HG03442 (cell line): Measurements from ENCODE around the gene ADCY5.

ENCODE experiments used
- ATAC-seq: cut with Tn5 transposase; IDR thresholded peaks from one replicate; pipeline ENCODE4 v1.9.1; 2021; ENCODE audit warnings: mild to moderate bottlenecking, moderate library complexity; ENCODE audit not compliant: unreplicated experiment

Gene ADCY5

DNA sequence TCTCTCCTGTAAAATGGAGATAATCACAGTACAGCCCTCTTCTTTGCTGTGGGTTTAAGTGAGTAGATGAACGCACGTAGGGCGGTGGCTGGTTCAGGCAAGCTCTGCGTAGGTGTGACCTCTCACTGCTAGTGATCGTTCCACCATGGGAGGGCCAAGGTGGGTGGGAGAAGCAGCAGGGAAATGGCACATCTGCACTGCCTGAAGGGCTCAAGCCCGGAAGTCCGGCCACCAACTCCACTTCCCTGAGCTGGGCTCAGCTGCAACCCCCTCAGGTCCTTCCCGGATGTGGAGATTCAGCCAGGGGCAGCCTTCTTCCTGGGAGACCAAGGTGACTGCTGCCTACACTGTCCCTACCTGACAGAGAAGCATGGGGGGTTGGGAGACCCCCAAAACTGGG lies 102.9 kb downstream of the ADCY5 start:
- no peak for ATAC-seq

DNA sequence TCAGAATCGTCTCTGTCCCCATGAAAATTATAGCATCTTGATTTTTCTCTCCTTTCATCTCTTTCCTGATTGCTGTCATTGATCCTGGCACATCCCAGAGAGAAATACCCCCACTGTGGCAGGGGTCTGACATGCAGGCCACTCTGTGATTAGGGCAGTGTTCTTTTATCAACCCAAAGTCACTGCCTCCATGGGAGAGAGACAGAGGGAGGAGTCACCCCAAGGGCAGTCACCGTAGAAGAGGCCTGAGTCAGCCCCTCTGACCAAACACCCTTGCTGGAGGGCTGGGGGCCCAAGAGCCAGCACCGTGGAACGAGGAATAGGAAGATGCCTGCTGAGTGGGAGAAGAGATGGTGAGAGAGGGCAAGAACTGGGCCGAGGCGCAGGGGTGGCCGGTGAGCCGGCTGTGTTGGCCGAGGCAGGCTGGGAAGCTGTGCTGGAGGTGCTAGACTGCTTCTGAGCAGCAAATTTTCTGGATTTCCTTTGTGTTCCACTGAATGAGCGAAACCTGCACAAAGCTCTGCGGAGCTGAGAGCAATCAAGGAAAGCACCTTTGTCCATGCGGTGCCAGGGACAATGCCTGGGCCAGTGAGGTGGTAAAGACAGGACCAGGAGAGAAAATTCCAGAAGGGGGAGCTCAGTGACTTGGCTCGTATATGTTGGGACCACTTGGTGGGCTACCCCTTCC lies 103.8 kb downstream of the ADCY5 start:
- ATAC-seq: no peak

DNA sequence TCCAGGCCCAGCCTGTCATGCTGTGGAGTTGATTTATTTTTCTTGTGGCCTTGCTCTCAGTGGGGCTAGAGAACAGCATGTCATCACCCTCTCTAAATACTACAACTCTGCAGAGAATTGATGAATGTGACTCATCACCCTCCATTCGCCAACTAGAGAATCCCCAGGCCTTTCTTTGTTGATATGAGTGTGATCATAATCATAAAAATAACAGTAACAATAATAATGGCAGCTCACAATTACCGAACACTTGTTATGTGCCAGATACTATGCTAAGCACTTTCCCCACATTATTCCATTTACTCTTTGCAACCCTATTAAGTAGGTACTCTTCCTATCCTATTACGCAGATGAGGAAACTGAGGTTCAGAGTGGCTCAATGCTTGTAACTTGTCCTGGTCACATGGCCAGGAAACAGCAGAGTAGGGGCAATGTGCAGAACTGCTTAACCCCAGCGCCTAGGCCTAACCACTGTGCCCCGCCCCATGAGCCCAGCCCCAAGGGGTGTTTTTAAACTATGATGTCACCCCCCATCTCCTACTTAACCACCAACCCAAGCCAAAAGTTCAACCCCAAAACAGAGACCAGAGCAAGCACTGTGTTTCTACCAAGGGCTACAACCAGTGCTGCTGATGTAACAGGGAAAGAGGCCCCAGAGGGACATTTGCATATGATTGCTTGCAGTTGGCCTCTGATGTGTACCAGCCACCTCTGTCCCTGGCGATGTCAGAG lies 104.5 kb downstream of the ADCY5 start:
- peak; percentile 51 for ATAC-seq

DNA sequence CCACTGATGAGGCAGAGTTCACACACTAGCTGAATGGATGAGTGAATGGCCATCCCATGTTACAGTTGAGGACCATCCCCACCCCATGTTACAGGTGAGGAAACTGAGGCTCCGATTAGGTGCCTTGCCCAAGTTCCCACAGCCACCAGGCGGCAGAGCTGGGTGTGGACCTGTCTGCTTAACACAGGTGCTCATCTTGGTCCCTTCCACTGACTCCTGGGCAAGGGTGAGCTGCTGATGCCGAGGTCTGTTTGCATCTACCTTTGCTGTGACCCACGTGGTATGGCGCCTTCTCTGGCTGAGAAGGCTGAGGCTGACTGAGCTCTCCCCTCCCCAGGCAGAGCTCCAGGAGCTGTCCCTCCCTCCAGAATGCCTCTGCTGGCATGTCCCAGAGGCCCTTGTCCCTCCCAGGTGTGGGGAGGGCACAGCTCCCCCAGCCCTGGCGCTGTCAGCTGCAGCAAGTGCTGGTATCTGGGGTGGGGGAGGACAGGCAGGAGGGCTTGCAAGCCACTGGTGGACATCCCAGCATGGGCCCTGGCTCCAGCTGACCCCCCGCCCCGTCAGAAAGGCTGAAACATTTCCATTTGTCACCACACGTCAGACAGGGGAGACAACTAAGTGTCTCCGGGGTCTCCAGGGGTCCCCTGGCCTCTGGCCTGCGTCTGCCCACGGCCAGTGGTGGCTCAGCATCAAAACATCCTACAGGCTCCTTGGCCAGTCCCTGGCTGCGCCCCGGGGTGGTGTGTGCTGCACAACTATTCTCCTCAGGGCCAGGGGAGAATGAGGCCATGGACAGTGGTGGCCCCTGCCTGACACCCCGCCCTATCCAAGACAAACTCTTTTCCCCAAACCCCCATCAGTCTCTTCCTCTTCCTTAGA lies 105.4 kb downstream of the ADCY5 start:
- no peak for ATAC-seq

DNA sequence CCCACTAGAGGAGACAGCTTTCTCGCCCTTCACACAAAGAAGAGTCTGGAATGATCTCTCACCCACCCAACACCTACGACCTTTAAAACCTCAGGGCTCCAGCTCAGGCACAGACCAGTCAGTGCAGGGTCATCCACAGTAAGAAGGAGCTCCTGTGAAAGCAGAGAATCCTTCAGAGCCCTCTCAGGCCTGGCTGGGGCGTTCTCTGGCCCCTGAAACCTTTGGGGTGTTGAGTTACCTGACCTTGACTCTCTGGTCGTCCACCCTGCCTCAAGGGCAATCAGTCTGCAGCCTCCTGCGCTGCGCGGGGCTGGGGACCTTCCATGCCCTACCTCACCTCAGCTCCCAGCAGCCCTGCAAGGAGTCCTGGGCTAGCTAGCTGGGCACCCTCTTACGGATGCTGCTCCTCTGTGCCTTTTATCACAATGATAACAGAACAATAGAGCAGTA lies 106.2 kb downstream of the ADCY5 start:
- ATAC-seq: no peak

DNA sequence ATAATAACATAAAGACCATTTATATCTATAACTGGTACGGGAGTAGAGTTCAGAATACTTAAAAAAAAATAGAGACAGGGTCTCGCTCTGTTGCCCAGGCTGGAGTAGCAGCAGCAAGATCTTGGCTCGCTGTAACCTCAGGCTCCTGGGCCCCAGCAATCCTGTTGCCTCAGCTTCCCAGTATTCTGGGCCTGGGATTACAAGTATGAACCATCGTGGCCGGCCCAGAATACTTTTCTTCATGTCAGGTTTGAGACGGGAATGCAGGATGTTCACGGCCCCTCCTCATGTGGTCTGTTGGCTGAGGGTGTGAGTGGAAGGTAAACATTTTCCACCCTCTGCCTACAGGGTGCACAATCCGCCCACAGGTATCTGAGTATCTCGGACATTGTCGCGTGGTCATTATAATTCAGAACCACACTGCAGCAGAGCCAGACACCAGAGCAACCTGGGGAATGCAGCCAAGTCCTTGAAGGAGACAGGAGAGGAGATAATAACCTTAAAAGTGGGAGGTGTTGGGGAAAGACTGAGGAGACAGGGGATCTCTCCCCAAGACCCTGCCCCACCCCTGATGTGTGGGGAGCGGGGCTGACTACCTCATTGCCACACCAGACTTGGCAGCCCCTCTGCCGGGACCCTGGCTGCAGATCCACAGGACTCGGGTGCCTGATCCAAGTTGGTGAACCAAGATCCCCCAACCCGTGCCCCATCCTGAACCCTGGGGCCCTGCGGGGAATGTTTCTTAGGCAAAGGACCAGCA lies 106.8 kb downstream of the ADCY5 start:
- no peak for ATAC-seq

DNA sequence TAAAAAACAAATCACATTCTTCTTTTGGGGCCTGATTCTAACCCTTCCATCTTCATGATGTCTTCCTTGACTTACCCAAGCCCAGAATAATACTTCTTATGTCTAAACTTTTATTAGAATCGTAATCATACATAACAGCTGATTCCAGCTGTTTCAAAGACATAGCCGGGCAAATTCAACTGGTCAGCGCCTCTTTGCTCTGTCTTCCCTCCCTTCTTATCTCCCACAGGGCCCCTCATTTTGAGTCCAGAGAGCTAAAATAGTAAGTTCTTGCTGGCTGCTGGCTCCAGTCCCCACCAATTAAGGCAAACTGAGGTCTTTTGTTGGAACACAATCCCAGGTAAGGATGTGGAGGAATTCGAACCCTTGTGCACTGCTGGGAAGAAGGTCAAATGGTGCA lies 108.6 kb downstream of the ADCY5 start:
- no peak for ATAC-seq

DNA sequence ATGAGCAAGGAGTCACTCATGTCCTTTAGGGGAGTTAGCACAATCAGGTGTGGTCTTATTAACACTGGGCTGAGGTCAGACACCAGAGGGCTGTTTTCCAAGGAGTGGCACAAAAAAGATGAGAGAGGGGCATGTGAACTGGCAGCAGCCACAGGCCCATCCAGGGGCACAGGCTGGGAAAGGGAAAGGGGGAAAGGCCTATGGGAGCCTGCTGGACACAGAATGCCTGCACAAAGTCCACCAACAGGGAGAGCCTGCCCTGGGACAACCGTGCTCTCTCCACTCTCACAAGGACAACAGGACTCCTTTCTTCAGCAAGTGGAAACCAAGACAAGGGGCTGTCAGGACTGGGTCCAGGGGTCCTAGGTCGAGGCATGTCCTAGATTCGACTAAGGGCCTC lies 109.6 kb downstream of the ADCY5 start:
- ATAC-seq: no peak

DNA sequence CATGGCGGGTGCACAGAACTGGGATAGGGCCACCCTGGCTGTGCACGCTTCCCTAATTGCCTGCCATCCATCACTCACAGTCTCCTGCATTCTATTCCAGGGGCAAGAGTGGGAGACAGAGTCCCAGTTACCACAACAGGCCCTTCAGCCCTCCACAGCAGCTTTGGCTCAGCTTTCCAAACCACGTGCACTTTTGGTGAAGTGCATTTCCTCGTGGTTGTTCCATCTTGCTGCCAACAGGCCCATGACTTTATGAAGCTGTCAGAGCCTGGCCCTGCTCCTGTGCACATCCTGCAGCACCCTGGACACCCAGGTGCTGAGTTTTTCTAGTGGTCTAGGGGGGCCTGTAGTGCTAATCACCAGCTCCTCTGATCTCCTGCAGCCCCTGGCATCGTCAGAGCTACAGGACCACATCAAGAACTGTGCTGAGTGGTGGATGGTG lies 110.2 kb downstream of the ADCY5 start:
- no peak for ATAC-seq

DNA sequence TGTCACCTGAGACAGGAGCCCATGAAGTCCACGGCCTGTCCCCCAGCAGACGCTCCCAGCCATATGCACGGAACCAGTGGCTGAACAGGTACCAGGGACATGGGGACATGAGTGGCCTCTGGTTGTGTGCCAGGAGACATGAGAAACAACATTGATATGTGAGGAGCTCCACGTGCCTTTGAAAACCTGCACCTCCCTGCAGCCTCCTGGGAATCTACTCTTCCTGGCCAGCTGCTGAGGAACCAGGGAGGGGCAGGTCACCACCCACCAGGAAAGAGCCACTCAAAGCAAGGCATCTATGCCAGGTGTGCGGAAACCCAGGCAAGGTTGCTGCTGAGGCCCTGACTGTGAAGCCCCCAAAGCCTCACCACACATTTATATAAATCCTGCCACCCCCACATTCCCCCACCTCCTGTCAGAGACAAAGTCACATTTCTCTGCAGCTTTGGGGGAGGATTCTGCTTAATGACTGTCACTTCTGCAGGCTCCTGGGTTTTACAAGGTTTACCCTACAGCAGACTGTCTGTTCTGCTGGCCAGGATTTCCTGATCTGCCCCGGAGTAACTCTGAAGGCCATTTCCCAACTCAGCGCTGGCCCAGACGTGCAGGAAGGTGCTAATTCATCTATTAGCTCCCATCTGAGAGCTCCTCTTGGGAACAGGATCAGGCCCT lies 110.8 kb downstream of the ADCY5 start:
- ATAC-seq: no peak

DNA sequence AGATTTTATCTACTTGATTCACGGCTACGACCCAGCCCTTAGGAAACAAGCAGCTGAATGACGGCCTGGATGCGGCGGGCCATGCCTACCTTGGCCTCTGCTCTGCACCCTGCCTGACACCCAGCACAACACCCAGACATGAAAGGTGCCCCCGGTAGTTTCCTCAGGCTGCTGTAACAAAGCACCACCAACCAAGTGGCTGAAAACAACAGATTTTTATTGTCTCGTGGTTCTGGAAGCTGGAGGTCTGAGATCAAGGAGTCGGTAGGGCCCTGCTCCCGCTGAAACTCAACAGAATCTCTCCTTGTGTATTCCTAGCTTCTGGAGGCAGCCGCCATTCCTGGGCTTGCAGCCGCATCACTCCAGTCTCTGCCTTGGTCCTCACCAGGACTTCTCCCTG lies 111.7 kb downstream of the ADCY5 start:
- no peak for ATAC-seq

DNA sequence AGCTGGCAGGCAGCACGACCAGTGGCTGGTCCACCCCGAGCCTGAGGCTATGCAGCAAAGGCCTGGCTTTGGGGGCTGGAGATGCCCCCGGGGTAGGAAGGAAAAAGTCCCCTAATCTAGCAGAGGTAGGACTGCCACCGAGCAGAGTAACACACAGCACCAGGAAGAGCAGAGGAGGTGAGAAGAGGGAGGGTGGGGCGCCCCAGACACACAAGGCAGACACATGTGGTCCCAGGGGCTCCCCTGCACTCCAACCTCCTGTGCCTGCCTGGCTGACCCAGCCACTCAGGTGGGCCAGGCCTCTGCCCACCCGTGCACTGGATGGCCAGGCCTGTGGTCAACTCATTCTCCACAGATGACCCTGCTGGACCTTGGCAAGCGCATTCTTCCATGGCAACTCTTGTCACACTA lies 112.4 kb downstream of the ADCY5 start:
- ATAC-seq: no peak

DNA sequence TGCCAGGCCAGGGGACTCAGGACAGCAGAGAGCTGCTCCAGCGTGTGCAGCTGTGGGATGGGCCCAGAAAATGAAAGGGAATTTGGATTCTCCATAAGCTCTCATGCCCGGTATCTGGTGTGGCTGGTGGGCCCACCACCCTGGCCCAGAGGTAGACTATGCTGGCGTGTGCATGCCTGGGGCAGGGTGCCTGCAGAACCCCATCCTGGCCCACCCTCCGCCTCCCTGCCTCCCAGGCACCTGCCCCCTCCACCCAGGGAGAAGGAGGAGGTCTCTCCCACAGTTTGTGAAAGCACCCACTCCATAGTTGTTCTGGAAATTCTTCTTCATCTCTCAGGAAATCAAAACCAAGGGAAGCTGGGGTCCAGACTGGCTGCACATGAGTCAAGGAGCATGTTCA lies 112.9 kb downstream of the ADCY5 start:
- ATAC-seq: no peak

DNA sequence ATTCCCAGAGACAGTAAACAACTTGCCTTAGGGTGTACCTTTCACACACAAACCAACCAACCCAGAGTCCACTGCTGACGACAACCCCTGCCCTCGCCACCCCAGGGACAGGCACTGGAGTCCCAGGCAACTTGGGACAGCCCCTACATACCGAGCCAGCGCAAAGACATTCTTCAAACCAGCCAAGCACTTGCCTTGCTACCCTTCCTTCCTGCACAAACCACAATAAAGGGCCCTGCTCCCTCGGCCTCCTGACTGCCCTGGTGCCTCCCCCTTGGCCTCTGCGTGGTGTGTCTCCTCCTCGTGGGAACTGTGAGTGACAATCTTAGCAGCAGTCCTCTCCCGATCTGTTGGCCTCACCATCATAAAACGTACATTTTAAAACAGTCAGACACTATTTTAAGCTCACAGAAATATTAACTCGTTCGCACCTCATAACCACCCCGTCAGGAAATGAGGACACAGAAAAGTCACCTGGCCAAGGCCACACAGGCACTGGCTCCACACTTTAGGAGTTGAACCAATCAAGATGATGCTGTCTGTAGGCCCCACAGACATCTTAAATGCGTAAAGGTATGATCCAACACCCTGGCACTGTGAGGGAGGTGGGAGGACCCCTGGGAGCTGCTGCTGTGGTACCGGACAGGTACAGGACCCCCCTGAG lies 113.8 kb downstream of the ADCY5 start:
- no peak for ATAC-seq

DNA sequence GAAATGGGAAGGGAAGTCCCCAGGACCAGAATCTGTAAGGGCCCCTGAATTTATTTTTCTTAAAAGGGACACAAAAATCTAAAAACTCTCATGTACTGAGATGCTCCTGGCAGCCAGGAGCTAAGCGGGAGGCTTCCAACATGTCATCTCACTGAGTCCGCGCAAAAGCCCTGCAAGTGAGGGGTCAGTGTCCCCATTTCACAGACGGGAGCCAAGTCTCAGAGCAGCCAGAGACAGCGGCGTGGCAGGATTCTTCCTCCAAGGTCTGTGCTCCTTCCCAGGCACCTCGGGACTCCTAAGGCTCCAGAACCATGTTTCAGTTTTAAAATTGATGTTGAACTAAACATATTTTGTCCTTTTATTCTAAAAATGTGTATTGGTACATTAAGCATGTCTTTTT lies 114.8 kb downstream of the ADCY5 start:
- no peak for ATAC-seq

DNA sequence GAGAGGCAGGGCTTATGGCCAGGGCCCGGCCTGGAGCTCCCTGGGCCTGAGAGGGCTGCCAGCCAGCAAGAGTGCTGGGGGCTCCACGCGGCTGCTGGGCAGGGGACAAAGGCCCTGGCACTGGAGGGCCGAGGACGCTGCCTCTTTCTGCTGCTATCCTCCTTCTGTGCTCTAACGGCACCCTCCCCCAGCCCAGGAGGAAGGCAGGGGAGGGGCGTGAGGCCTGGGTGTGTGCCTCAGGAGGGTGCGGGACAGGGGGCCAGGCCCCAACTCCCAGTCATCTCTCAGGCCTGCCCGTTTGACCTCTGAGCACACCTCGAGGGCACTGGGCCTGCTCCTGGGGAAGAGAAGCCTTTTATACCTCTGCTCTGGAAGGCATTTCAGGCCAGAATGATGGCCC lies 115.5 kb downstream of the ADCY5 start:
- ATAC-seq: no peak

DNA sequence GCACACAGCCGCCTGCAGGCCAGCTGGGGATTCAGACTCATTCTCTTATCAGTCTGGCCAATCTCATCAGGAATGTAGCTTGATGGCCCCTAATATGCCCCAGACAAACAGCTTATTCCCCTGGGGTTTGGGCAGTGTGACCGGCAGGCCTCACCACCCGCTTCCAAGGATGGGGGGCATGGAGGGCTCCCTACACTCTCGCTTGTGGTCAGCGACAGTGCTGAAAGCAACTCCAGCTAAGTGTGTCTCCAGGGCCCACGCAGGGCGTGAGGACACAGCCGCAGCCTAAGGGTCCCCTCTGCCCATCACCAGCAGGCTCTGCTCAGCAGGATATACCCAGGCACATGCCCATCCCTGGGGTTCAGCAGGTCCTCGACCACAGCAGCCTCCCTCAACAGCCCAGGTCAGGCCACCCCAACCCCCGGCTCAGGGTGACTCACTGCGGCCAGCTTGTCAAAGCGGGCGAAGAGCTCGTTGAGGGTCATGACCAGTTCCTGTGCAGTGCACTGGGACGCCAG lies 116.7 kb downstream of the ADCY5 start:
- no peak for ATAC-seq

DNA sequence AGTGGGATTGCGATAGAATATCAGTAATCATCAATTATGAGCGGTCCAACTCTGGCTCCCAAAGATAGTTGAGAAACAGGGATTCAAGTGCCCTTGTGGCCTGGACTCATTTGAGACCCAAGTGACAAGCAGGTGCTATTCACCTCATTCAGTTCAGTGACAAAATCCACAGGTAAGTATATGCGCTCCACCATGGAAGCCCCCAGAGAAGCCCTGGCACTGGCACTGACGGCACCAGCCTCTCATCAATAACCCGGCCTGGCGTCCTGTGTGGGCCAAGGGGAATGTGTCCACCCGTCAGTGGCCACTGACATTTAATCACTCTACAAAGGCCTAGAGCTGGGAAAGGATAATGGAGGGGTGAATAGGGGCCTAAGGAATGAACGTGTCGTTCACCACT lies 117.2 kb downstream of the ADCY5 start:
- ATAC-seq: no peak

DNA sequence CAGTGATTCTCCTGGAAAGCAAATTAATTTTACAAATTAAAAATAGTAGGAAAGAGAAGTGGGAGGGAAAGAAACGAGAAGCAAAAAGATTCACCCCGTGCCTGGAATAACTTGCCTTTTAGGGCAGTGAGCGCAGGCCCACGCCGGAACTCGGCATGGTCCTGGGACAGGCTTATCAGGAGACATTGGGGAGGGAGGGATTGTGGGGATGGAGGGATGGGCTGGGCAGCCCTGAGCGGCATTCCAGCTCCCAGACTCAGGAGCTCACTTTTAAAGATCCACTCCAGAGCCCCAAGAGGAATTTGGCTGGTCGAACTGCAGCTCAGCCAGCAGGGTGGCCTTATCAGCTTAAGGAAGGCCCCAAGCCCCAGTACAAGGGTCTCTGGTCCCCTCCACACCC lies 117.9 kb downstream of the ADCY5 start:
- ATAC-seq: no peak
